ENCODE results near the gene CAMTA1.
"Not testable (repeated sequence)": the region's sequence is repeated elsewhere in the genome, so short reads cannot be mapped to it uniquely, and the experiment has no call there.

The CAMTA1 gene

GRCh38 chr1:6809461-6809860, 24.2 kb downstream of the CAMTA1 start:
- H3K4me3 ChIP-seq (ENCODE audit: low read depth, low read length), result no peak overlapping the region
- no peak for TF ChIP-seq CTCF (IDR thresholded peaks at IDR 0.05; ENCODE audit: low read depth, low read length)

- not testable (repeated sequence) for H3K4me3 ChIP-seq (ENCODE audit: low read depth, low read length)
These were observed 25.0 kb downstream of the CAMTA1 start for GRCh38 chr1:6810146-6810734.

GRCh38 chr1:6811583-6811982, 26.3 kb downstream of the CAMTA1 start:
- TF ChIP-seq CTCF (IDR thresholded peaks at IDR 0.05; ENCODE audit: low read depth, low read length), result no peak

GRCh38 chr1:6813165-6813564, 27.9 kb downstream of the CAMTA1 start:
- H3K4me3 ChIP-seq (ENCODE audit: low read depth, low read length), result no peak overlapping the region
- no peak for TF ChIP-seq CTCF (IDR thresholded peaks at IDR 0.05; ENCODE audit: low read depth, low read length)

More at GRCh38 chr1:6811583-6811982, 26.3 kb downstream of the CAMTA1 start:
- H3K4me3 ChIP-seq (ENCODE audit: low read depth, low read length), result no peak overlapping the region

- no peak overlapping the region for H3K4me3 ChIP-seq (ENCODE audit: low read depth, low read length)
- no peak for TF ChIP-seq CTCF (IDR thresholded peaks at IDR 0.05; ENCODE audit: low read depth, low read length)
These were observed 30.5 kb downstream of the CAMTA1 start for GRCh38 chr1:6815726-6816125.

- TF ChIP-seq CTCF (IDR thresholded peaks at IDR 0.05; ENCODE audit: low read depth, low read length), result no peak
- H3K4me3 ChIP-seq (ENCODE audit: low read depth, low read length), result no peak overlapping the region
These were observed 34.2 kb downstream of the CAMTA1 start for GRCh38 chr1:6819246-6820040.

GRCh38 chr1:6820899-6821298, 35.6 kb downstream of the CAMTA1 start:
- no peak for TF ChIP-seq CTCF (IDR thresholded peaks at IDR 0.05; ENCODE audit: low read depth, low read length)
- no peak overlapping the region for H3K4me3 ChIP-seq (ENCODE audit: low read depth, low read length)

Data from WI38 (cell line).